ENCODE results near the gene LURAP1L. TPM values are rescaled to one million over a fixed set of nuclear protein-coding genes. Genes with fewer than 3 reads are reported as not detected.

The LURAP1L gene
- polyA plus RNA-seq, 2 of the 4 experiments (the other 2 are of a cell fraction): 24.4 to 61.4 TPM

DNA sequence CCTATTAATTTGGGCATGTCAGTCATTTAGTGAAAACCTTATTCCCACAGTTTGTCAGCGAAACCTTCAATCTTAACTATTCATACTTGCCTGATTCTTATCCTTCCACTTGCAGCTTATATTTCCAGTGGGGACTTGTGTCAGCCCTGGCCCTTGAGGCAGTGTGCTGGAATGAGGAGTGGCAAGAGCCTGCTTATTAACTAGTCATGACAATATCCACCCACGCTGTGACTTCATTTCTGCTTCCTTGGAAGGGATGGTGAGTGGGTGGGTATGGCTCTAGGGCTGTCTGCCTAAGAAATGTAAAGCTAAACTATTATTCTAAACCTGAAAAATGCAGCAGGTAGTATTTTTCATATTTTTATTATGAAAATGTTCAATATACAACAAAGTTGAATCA is 34.0 kb upstream of the LURAP1L start:
- no peak overlapping the region for H3K4me3 ChIP-seq
- 70% methylated on average over 2 of the region's 2 CpGs for WGBS (ENCODE audit: missing lambda C conversion rate)
- DNase-seq (ENCODE audit: low read depth in 1 of 2, low spot score in 1 of 2) (no peak), ATAC-seq (no peak), FAIRE-seq (peak; percentile 28)
- TF ChIP-seq SREBF2 (IDR thresholded peaks at IDR 0.05) (no peak), HOXB5 (CRISPR knock-in tag; IDR thresholded peaks at IDR 0.05) (no peak), RCOR1 (IDR thresholded peaks at IDR 0.05; ENCODE audit: low read depth, low read length) (no peak), TP53 (CRISPR knock-in tag; IDR thresholded peaks at IDR 0.05) (no peak), CTCF (IDR thresholded peaks at IDR 0.05) (no peak), E2F6 (IDR thresholded peaks at IDR 0.05; ENCODE audit: borderline replicate concordance, low read depth) (no peak), BHLHE40 (IDR thresholded peaks at IDR 0.05; ENCODE audit: low read depth, low read length) (no peak), KDM5A (IDR thresholded peaks at IDR 0.05) (no peak), NPAS2 (CRISPR knock-in tag; IDR thresholded peaks at IDR 0.05; ENCODE audit: borderline replicate concordance) (no peak), POLR2A (IDR thresholded peaks at IDR 0.05; ENCODE audit: low read length) (no peak), CBX8 (IDR thresholded peaks at IDR 0.05) (no peak), RNF2 (IDR thresholded peaks at IDR 0.05; ENCODE audit: borderline replicate concordance, low read depth) (no peak), PBX3 (IDR thresholded peaks at IDR 0.05) (no peak)
- H3K4me1 ChIP-seq: no peaks in the 10 kb centered on the region
- no peak overlapping the region for H3K4me2 ChIP-seq
- ChIA-PET POLR2A (no interaction called here), CTCF (no interaction called here)
- no peak overlapping the region for H3K27ac ChIP-seq
- H3K9me3 ChIP-seq: no peaks in the 10 kb centered on the region

DNA sequence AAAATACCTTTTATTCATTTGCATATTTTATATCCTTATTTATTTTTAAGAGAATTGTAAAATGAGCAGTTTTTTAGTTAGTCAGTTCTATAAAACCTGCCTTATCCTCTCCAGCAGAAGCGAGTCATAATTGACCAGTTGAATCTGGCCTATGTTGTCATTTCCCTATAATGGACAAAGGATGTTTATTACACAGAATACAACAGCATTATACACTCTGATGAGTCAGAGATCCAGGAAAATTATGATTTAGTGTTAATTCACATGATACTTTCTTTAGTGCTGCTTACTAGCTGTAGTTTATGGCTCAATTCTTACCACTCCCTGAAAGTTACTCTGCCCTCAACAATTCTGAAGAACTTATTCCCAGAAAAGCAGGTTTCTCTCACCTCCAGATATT is 26.8 kb upstream of the LURAP1L start:
- TF ChIP-seq KDM1A (IDR thresholded peaks at IDR 0.05; ENCODE audit: low read depth) (no peak), RARB (CRISPR knock-in tag; IDR thresholded peaks at IDR 0.05) (no peak), MAFK (IDR thresholded peaks at IDR 0.05; ENCODE audit: partially characterized antibody) (no peak), ZSCAN20 (CRISPR knock-in tag; IDR thresholded peaks at IDR 0.05) (no peak), NR3C1 (IDR thresholded peaks at IDR 0.05) (no peak), HES2 (IDR thresholded peaks at IDR 0.05) (no peak), RNF2 (IDR thresholded peaks at IDR 0.05; ENCODE audit: borderline replicate concordance, low read depth) (no peak), HOXB5 (CRISPR knock-in tag; IDR thresholded peaks at IDR 0.05) (no peak), ZC3H11A (IDR thresholded peaks at IDR 0.05) (no peak)
- TF ChIP-seq, protein P1, sequence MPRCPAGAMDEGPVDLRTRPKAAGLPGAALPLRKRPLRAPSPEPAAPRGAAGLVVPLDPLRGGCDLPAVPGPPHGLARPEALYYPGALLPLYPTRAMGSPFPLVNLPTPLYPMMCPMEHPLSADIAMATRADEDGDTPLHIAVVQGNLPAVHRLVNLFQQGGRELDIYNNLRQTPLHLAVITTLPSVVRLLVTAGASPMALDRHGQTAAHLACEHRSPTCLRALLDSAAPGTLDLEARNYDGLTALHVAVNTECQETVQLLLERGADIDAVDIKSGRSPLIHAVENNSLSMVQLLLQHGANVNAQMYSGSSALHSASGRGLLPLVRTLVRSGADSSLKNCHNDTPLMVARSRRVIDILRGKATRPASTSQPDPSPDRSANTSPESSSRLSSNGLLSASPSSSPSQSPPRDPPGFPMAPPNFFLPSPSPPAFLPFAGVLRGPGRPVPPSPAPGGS (IDR thresholded peaks at IDR 0.05): no peak
- DNase-seq (ENCODE audit: low read depth in 1 of 2, low spot score in 1 of 2): no peak
- no peak for ATAC-seq
- H3K27ac ChIP-seq: no peak overlapping the region
- WGBS (ENCODE audit: missing lambda C conversion rate): 79% methylated on average over 1 of the region's 1 CpG
- no peak for FAIRE-seq
- no peak overlapping the region for H3K4me3 ChIP-seq
- H3K4me2 ChIP-seq: no peak overlapping the region
- H3K4me1 ChIP-seq: no peaks in the 10 kb centered on the region
- POLR2A ChIA-PET: no interaction called here
- H3K9me3 ChIP-seq: no peaks in the 10 kb centered on the region
- CTCF ChIA-PET: interaction anchor here (1.0 kb wide), 1 partner anchor 8 kb away, joined by 3 read pairs; no protein-coding TSS in a partner anchor

GRCh38 chr9:12748954-12749353 is 25.9 kb upstream of the LURAP1L start:
- H3K27ac ChIP-seq: no peak overlapping the region
- no peak for FAIRE-seq
- no peak overlapping the region for H3K4me2 ChIP-seq
- no peak for ATAC-seq
- no peak for DNase-seq (ENCODE audit: low read depth in 1 of 2, low spot score in 1 of 2)
- CTCF ChIA-PET: no interaction called here
- no peaks in the 10 kb centered on the region for H3K4me1 ChIP-seq
- H3K4me3 ChIP-seq: no peak overlapping the region
- TF ChIP-seq CBX2 (IDR thresholded peaks at IDR 0.05; ENCODE audit: borderline replicate concordance, low read depth) (no peak), NFE2L2 (conservative IDR thresholded peaks at IDR 0.05; ENCODE audit: low read length) (peak; percentile 37; the same call in 1 of the 2 replicates), CEBPB (IDR thresholded peaks at IDR 0.05) (peak in 1 of 2 experiments; percentile 7; a peak in 1 of 4 replicates)
- no peaks in the 10 kb centered on the region for H3K9me3 ChIP-seq
- POLR2A ChIA-PET: no interaction called here
